Breast epithelium (tissue), 3 donors: ENCODE results near the gene CMTM8.
"Not testable (repeated sequence)": the region's sequence is repeated elsewhere in the genome, so short reads cannot be mapped to it uniquely, and the experiment has no call there.

ENCODE experiments used
- POLR2A ChIP-seq: fragments of 450-650 bp; IDR thresholded peaks from one replicate; pipeline ENCODE4 v1.6.1; 2016; ENCODE audit warnings: antibody characterized with exemption, mild to moderate bottlenecking, moderate library complexity
- POLR2AphosphoS5 ChIP-seq, 3 donors: sonication (generic); formaldehyde crosslinking; IDR thresholded peaks; one replicate each; pipeline ENCODE4 v1.6.1; 2017; ENCODE audit warnings: antibody characterized with exemption in 3 of 3
- TF ChIP-seq, protein P1 (sequence below), 3 donors: fragments of 450-650 bp; IDR thresholded peaks; one replicate each; pipeline ENCODE4 v1.5.1; 2016 to 2017; ENCODE audit warnings: antibody characterized with exemption in 3 of 3, mild to moderate bottlenecking in 3 of 3, moderate library complexity in 3 of 3

DNA sequence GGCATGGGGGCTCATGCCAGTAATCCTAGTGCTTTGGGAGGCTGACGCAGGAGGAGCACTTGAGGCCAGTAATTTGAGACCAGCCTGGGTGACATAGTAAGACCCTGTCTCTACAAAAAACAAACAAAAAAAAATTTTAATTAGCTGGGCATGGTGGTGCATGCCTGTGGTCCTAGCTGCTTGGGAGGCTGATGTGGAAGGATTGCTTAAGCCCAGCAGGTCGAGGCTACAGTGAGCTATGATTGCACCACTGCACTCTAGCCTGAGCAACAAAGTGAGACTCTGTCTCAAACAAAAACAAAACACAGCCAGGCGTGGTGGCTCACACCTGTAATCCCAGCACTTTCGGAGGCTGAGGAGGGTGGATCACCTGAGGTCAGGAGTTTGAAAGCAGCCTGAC lies 9.7 kb upstream of the CMTM8 start:
- TF ChIP-seq, protein P1, sequence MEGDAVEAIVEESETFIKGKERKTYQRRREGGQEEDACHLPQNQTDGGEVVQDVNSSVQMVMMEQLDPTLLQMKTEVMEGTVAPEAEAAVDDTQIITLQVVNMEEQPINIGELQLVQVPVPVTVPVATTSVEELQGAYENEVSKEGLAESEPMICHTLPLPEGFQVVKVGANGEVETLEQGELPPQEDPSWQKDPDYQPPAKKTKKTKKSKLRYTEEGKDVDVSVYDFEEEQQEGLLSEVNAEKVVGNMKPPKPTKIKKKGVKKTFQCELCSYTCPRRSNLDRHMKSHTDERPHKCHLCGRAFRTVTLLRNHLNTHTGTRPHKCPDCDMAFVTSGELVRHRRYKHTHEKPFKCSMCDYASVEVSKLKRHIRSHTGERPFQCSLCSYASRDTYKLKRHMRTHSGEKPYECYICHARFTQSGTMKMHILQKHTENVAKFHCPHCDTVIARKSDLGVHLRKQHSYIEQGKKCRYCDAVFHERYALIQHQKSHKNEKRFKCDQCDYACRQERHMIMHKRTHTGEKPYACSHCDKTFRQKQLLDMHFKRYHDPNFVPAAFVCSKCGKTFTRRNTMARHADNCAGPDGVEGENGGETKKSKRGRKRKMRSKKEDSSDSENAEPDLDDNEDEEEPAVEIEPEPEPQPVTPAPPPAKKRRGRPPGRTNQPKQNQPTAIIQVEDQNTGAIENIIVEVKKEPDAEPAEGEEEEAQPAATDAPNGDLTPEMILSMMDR (IDR thresholded peaks at IDR 0.05) = not testable (repeated sequence)
- TF ChIP-seq POLR2AphosphoS5 (IDR thresholded peaks at IDR 0.05); POLR2A: not testable (repeated sequence)
